GM18867 (cell line): Measurements from ENCODE around the gene STAB1.
"Not testable (repeated sequence)": the region's sequence is repeated elsewhere in the genome, so short reads cannot be mapped to it uniquely, and the experiment has no call there.

Experiments used
- ATAC-seq: cut with Tn5 transposase; IDR thresholded peaks from one replicate; pipeline ENCODE4 v1.9.1; 2021; ENCODE audit warnings: mild to moderate bottlenecking, moderate library complexity; ENCODE audit not compliant: unreplicated experiment

Gene STAB1

GRCh38 chr3:52523386-52524257 is 28.5 kb downstream of the STAB1 start:
- ATAC-seq = no peak

GRCh38 chr3:52524258-52524751 is 29.2 kb downstream of the STAB1 start:
- ATAC-seq = no peak

GRCh38 chr3:52524752-52525679 is 29.9 kb downstream of the STAB1 start:
- no peak for ATAC-seq

- no peak for ATAC-seq
Measured at GRCh38 chr3:52525680-52526561, 30.8 kb downstream of the STAB1 start.

- not testable (repeated sequence) for ATAC-seq
Measured at GRCh38 chr3:52526671-52527038, 31.5 kb downstream of the STAB1 start.

- no peak for ATAC-seq
Measured at GRCh38 chr3:52527039-52527731, 32.0 kb downstream of the STAB1 start.

- ATAC-seq = no peak
Measured at GRCh38 chr3:52527732-52528585, 32.8 kb downstream of the STAB1 start.

- no peak for ATAC-seq
Measured at GRCh38 chr3:52528586-52529375, 33.6 kb downstream of the STAB1 start.

- ATAC-seq = no peak
Measured at GRCh38 chr3:52529376-52530333, 34.5 kb downstream of the STAB1 start.

- ATAC-seq = no peak
Measured at GRCh38 chr3:52530918-52531826, 36.0 kb downstream of the STAB1 start.

GRCh38 chr3:52531860-52532516 is 36.9 kb downstream of the STAB1 start:
- no peak for ATAC-seq

- no peak for ATAC-seq
Measured at GRCh38 chr3:52532517-52532837, 37.3 kb downstream of the STAB1 start.

GRCh38 chr3:52532838-52533622 is 37.9 kb downstream of the STAB1 start:
- peak; percentile 2 for ATAC-seq

GRCh38 chr3:52533623-52534280 is 38.6 kb downstream of the STAB1 start, which contains the start of gene NT5DC2:
NT5DC2 (minus strand) TSS chr3:52533857; CDS start chr3:52533737, 120 bp downstream.
- ATAC-seq = peak; percentile 32
